Muscle layer of duodenum (tissue), 2 donors: ENCODE data around the gene CPLX4.
"Not testable (repeated sequence)": the region's sequence is repeated elsewhere in the genome, so short reads cannot be mapped to it uniquely, and the experiment has no call there.

Experiments used
- H3K27ac ChIP-seq: one replicate; pipeline ENCODE4 v1.7.0; 2013; ENCODE audit warnings: mild to moderate bottlenecking, low read length
- H3K27me3 ChIP-seq: one replicate; pipeline ENCODE4 v1.7.0; 2013; ENCODE audit warnings: low read depth, mild to moderate bottlenecking, control low read depth, low read length
- H3K36me3 ChIP-seq, 2 donors: one replicate each; pipeline ENCODE4 v1.7.0; 2013; ENCODE audit warnings: low read length in 2 of 2, control low read depth in 1 of 2, mild to moderate bottlenecking in 1 of 2; ENCODE audit not compliant: insufficient read depth in 2 of 2, control insufficient read depth in 1 of 2
- H3K4me1 ChIP-seq, 2 donors: one replicate each; pipeline ENCODE4 v1.7.0; 2013; ENCODE audit warnings: low read length in 2 of 2, mild to moderate bottlenecking in 2 of 2, control low read depth in 1 of 2, moderate library complexity in 1 of 2; ENCODE audit not compliant: insufficient read depth in 2 of 2, control insufficient read depth in 1 of 2
- H3K4me3 ChIP-seq, 2 donors: one replicate each; pipeline ENCODE4 v1.7.0; 2013; ENCODE audit warnings: low read length in 2 of 2, low read depth in 1 of 2, mild to moderate bottlenecking in 1 of 2
- H3K9me3 ChIP-seq, 2 donors: one replicate each; pipeline ENCODE4 v1.7.0; 2013; ENCODE audit warnings: low read length in 2 of 2, control low read depth in 1 of 2, mild to moderate bottlenecking in 1 of 2; ENCODE audit not compliant: control insufficient read depth in 1 of 2
- donor health status: healthy.

The CPLX4 gene

DNA sequence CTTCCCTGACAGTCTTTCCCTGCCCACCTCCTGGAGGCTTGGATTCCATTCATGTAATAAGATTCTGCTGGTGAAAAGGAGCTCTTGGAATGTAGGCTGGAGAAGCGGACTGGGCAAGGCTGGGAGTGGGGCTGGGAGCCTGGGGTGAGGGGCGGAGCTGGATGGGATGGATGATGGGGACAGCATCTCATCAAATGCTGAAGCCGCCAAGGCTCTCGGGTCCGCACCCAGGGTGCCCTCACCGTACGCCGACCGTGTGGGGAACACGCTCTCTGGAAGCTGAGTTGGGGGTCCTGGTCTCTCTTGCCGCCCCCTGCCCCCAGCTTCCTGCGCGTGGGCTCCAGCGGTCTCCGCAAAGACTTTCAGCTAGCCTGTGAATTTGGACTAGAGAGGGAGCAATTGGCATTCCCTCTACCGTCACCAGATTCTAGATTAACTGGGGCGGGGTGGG, 54.3 kb downstream of the CPLX4 start:
- H3K4me1 ChIP-seq: peaks cover 0 to 19% of the 10 kb centered on the region in 2 donors
- peaks cover 46% of the 10 kb centered on the region for H3K27me3 ChIP-seq
- no peak overlapping the region for H3K4me3 ChIP-seq
- H3K36me3 ChIP-seq: no peaks in the 10 kb centered on the region
- H3K9me3 ChIP-seq: no peaks in the 10 kb centered on the region
- H3K27ac ChIP-seq: no peak overlapping the region

DNA sequence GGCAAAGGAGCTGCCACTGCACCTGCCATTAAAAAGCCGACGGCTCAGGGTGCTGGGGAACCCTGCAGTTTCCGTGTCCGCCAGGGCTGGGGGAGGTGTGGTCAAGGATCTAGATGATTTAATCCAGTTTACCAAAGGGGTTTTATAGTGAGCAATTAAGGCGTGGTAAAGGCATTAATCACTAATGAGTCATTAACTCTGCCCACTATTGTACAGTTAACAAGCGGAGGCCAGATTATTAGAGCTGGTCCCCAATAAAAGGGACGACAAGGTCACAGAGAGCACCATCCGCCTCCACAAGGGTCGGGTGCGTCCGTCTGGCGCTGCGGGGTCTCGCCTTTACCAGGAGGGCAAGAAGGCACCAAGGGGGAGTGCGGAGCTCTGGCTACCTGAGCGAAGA, 54.8 kb downstream of the CPLX4 start:
- Histone ChIP-seq H3K4me1 (peaks cover 0 to 15% of the 10 kb centered on the region in 2 donors), H3K9me3 (no peaks in the 10 kb centered on the region), H3K27me3 (peaks cover 44% of the 10 kb centered on the region), H3K4me3 (no peak overlapping the region), H3K27ac (no peak overlapping the region), H3K36me3 (no peaks in the 10 kb centered on the region)

DNA sequence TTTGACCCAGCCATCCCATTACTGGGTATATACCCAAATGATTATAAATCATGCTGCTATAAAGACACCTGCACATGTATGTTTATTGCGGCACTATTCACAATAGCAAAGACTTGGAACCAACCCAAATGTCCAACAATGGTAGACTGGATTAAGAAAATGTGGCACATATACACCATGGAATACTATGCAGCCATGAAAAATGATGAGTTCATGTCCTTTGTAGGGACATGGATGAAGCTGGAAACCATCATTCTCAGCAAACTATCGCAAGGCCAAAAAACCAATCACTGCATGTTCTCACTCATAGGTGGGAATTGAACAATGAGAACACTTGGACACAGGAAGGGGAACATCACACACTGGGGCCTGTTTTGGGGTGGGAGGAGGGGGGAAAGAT, 56.2 kb downstream of the CPLX4 start:
- H3K36me3 ChIP-seq, H3K4me3 ChIP-seq, H3K4me1 ChIP-seq, H3K9me3 ChIP-seq, H3K27ac ChIP-seq: not testable (repeated sequence)
- peaks cover 30% of the 10 kb centered on the region for H3K27me3 ChIP-seq

DNA sequence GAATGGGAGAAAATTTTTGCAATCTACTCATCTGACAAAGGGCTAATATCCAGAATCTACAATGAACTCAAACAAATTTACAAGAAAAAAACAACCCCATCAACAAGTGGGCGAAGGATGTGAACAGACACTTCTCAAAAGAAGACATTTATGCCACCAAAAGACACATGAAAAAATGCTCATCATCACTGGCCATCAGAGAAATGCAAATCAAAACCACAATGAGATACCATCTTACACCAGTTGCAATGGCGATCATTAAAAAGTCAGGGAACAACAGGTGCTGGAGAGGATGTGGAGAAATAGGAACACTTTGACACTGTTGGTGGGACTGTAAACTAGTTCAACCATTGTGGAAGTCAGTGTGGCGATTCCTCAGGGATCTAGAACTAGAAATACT, 56.6 kb downstream of the CPLX4 start:
- H3K27ac ChIP-seq: not testable (repeated sequence)

DNA sequence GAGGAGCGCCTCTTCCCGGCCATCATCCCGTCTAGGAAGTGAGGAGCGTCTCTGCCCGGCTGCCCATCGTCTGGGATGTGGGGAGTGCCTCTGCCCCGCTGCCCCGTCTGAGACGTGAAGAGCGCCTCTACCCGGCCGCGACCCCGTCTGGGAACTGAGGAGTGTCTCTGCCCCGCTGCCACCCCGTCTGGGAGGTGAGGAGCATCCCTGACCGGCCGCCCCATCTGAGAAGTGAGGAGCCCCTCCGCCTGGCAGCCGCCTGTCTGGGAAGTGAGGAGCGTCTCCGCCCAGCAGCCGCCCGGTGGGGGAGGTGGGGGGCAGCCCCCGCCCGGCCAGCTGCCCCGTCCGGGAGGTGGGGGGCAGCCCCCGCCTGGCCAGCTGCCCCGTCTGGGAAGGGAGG, 63.0 kb downstream of the CPLX4 start:
- H3K27ac ChIP-seq, H3K9me3 ChIP-seq, H3K4me1 ChIP-seq, H3K27me3 ChIP-seq, H3K36me3 ChIP-seq, H3K4me3 ChIP-seq: not testable (repeated sequence)

More for the DNA sequence above, 56.6 kb downstream of the CPLX4 start:
- H3K4me1 ChIP-seq, H3K36me3 ChIP-seq, H3K9me3 ChIP-seq, H3K4me3 ChIP-seq: not testable (repeated sequence)
- H3K27me3 ChIP-seq: peaks cover 26% of the 10 kb centered on the region

DNA sequence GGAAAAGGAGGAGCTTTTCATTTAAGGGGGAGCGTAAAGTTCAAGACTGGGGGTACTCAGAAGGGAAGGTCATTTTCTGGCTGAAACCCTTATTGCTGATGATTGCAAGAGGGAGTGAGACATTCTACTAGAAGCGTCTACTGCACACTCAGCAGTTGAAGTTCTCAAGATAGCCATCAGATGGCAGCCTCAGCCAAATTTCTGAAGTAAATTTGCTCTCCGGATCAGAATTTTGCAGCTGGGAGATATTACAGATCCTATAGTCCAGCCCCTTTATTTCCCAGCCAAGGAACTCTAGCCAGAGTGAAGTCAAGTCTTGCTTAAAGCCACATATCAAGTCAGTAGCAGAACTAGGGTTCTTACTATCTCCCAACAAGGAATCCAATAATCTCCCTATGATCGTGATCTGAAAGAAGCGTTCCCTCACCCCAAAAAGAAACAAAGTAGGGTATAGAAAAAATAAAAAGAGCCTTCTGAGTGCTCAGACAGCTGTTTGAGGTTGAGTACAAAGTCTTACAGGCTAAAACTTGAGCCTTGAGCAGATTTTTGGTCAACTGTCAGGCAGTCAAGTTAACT, 69.2 kb downstream of the CPLX4 start:
- no peaks in the 10 kb centered on the region for H3K4me1 ChIP-seq
- H3K27me3 ChIP-seq: no peaks in the 10 kb centered on the region
- no peaks in the 10 kb centered on the region for H3K36me3 ChIP-seq
- no peak overlapping the region for H3K27ac ChIP-seq
- no peaks in the 10 kb centered on the region for H3K9me3 ChIP-seq
- H3K4me3 ChIP-seq: no peak overlapping the region

DNA sequence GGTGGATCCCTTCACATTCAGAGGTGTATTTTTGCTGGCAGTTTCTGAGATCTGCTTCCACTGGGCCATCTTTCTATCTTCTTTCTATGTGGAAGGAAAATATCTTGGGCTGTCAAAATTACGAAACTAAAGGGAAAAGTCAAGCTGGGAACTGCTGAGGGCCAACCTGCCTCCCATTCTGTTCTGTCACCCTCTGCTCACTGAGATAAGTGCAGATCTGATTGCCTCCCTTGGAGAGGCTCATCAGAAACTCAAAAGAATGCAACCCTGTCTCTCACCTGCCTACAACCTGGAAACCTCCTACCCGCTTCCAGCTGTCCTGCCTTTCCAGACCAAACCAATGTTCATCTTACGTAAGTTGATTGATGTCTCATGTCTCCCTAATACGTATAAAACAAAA, 71.7 kb downstream of the CPLX4 start:
- Histone ChIP-seq H3K27ac (no peak overlapping the region), H3K9me3 (peaks cover 0 to 1% of the 10 kb centered on the region in 2 donors), H3K4me1 (no peaks in the 10 kb centered on the region), H3K4me3 (no peak overlapping the region), H3K27me3 (no peaks in the 10 kb centered on the region), H3K36me3 (no peaks in the 10 kb centered on the region)
